HG03175 (cell line): ENCODE data around the gene SLC7A1.

Source experiments
- ATAC-seq: cut with Tn5 transposase; IDR thresholded peaks from one replicate; pipeline ENCODE4 v1.9.1; 2021; ENCODE audit warnings: mild to moderate bottlenecking, moderate library complexity; ENCODE audit not compliant: unreplicated experiment

The SLC7A1 gene

GRCh38 chr13:29513002-29513980 is 82.2 kb downstream of the SLC7A1 start:
- ATAC-seq: no peak

DNA sequence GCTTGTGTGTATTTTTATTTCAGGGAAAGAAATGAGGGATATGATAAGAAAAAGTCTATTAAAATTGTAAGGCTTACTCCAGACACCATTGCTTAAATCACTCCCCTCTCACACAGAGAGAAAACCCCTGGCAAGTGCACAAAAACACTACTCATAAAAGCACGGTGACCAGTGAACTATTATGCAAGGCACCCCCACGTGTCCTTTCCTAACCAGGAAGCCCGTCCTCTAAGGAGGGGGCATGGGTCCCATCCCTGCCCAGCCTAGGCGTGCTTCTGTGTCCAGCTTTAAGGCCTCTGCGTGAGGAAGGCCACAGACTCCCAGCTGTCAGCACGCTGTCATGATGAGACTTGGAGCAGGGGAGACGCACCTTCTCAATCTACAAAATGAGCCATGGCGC is 83.5 kb downstream of the SLC7A1 start:
- no peak for ATAC-seq

GRCh38 chr13:29511106-29511796 is 84.2 kb downstream of the SLC7A1 start:
- ATAC-seq: no peak

DNA sequence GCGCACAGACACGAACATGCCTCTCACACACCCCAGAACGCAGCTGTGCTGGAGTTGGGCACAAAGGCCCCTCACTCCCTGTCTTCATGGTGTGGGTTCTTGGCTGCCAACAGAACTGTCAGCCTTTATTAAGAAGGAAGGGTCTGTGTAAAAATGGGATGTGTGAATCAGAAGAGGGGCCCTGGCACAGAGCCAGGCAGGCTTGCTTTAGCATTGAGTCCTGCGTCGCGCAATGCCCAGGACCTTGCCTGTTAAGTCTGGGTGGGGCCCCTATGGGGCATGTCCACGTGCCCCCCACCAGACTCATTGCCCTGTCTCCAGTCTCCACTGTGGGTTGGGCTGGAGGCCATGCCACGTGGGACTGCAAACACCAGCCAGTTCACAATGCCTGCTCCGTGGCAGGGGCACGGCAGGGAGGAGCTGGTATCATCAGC is 84.8 kb downstream of the SLC7A1 start:
- no peak for ATAC-seq

DNA sequence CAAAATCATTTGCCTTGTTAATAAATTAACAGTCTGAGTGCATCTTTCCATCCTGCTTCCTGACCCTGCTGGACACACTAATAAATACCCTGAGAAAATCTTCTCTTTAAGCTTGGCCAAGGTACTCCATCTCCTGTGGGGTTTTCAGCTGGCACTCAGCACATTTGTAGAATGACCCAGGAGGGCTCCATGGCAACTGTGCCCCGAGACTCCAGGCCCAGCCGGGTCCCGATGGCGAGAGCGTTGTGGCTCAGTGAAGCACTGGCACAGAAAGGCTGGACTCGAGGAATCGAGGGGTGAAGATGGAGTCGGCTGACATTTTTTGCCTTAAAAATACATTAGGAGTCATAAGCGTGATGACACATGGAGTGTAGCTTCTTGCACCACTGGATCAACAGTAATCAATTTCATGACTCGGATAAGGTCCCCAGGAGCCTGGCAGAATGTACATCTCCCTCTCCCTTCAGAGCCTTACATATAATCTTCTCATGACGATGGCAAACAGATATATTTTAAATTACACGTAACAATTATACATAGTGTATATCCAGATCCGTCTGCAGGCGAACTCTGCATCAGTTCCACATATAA is 85.4 kb downstream of the SLC7A1 start:
- no peak for ATAC-seq

- ATAC-seq: no peak
These were observed 86.6 kb downstream of the SLC7A1 start for GRCh38 chr13:29508876-29509252.

DNA sequence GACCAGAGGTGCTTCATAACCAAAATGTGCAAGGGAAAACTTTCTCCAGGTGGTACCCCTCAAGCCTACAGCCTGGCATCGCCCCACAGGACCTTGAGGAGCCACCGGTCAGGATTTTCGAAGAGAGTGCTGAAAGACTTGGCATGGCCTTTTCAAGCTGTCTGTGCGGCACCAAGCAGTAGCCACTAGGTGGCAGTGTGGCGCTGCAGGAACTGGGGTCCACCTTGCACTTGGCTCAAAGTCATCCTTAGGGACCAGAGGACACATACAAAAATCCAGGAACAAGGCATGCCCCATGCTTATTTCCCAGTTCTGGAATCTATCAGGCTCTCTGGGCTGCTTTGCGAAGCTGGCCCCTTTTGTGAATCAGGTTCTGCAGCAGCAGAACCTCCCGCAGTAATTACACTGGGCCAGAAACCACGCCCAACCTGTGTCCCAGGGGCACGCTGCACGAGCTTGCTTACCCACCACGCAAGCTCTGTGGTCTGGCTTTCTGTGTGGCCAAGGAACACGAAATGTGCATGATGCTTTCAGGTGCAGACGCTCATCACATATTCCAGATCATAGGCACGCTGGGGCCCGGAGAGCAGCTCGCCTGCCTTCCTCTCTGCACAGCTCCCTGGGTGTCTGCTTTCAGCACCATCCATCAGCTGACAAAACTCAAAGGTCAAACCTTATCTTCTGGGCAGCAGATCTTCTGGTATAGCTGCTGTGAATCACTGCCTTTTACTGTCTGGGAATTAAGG is 87.2 kb downstream of the SLC7A1 start:
- ATAC-seq: peak; percentile 69

DNA sequence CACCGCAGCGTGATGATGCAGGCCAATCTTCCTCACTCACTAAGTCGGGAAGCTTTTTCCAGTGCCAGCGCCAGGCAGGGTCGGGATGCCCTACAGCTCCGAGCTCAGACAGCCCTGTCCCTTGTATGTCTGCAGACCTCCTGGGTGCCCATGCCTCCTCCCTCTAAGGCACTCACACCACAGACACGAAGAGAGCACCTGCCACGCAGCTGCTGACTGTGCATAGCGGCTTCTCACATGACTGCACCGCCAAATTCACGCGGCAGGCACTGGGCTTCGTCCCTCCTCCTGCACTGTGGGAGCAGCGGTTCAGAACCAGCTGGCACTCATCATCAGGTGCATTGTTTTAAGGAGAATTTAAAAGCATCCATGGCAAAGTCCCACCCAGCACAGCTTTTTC is 88.1 kb downstream of the SLC7A1 start:
- no peak for ATAC-seq

GRCh38 chr13:29505950-29506349 is 89.5 kb downstream of the SLC7A1 start:
- ATAC-seq: no peak

- ATAC-seq: no peak
These were observed 90.0 kb downstream of the SLC7A1 start for GRCh38 chr13:29505511-29505910.

- ATAC-seq: no peak
These were observed 90.8 kb downstream of the SLC7A1 start for GRCh38 chr13:29504691-29505090.

- ATAC-seq: no peak
These were observed 92.2 kb downstream of the SLC7A1 start for GRCh38 chr13:29503041-29503837.

DNA sequence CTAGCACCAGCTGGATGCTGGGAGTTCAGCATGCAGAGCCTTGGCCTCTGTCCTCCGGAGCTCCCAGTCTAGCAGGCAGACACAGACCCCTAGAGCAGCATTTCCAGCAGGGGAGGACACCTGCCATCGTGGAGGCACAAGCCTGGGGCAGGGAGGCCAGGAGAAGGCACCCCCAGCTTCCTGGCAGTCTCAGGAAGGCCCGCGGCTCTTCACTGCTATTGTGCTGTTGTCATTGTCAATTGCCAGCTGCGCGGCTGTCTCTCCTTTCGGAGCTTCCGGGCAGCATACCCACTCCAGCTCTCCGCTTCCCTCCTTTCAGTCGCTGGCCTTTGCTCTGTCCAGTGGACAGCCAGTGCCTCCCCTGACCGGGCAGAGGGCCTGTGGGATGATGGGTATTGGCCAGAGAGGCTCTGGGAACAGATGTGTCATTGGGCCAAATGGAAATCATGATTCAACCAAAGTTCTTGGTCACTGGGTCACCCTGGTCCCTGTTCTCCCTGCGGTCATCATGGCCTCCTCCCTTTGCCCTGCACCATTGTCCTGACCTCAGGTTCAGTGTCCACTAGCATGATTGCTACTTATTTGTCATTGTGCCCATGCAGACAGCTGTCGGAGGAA is 93.0 kb downstream of the SLC7A1 start:
- ATAC-seq: no peak

GRCh38 chr13:29501674-29502073 is 93.8 kb downstream of the SLC7A1 start:
- ATAC-seq: no peak

- ATAC-seq: no peak
These were observed 95.1 kb downstream of the SLC7A1 start for GRCh38 chr13:29500386-29500785.

- no peak for ATAC-seq
These were observed 95.9 kb downstream of the SLC7A1 start for GRCh38 chr13:29499506-29500165.

DNA sequence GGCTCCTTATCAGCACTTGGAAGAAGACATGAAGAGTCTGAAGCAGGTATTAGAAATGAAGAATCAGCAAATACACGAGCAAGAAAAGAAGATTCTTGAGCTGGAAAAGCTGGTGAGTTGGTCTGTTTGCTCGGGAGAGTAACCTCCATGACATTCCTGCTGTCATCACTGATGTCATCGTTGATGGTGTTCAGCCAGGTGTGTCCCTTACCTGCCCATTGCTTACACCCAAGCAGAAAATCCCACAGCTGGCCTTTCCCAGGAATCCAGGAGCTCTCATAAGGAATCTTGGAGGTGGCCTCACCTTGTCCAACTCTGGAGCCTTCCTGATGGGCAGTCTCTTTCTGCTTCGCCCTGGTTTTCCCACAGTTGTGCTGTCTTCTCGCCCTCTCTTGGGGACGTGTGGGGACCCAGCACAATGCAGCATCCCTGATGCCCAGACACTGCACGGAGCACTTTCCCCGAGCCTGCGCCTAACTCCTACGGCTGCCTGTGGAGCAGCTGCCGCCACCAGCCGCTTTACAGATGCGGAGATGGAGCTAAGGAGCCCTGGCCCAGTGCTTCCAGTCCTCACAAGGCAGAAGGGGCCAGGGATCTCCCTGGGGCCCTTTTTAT is 97.0 kb downstream of the SLC7A1 start:
- ATAC-seq: no peak

- no peak for ATAC-seq
These were observed 98.3 kb downstream of the SLC7A1 start for GRCh38 chr13:29497137-29497654.
